Dermis blood vessel endothelial cell (primary cell): ENCODE data around the gene C12orf43. TPM values are rescaled to one million over a fixed set of nuclear protein-coding genes. Genes with fewer than 3 reads are reported as not detected.

Experiments used
- total RNA-seq: library from RNA; depleted of rRNA; stranded (reverse); fragments of >200 nt; gene quantifications from 2 replicates; pipeline ENCODE4 v1.2.3, GENCODE V29; 2014

C12orf43 gene
- total RNA-seq, 1 donor from 2014 or later, result 11.1 TPM

Other genes starting within 250 kb of the C12orf43 start
- 5.6 and 7.5 TPM in 2 replicates for gene SPPL3, start 112.1 kb downstream of the C12orf43 start, total RNA-seq
- gene HNF1A, start 37.9 kb downstream of the C12orf43 start, total RNA-seq, result not detected in 2 replicates
- 0.34 and 0.74 TPM in 2 replicates for gene OASL, start 22.8 kb upstream of the C12orf43 start, total RNA-seq
- 8.8 and 10.2 TPM in 2 replicates for gene P2RX7, start 116.4 kb upstream of the C12orf43 start, total RNA-seq
- gene P2RX4, start 193.6 kb upstream of the C12orf43 start, total RNA-seq, result 105 and 193 TPM in 2 replicates